ENCODE results near the gene HRG. TPM values are rescaled to one million over a fixed set of nuclear protein-coding genes. Genes with fewer than 3 reads are reported as not detected.

Gene HRG
- polyA plus RNA-seq, 6 donors from 2014 or later = not detected

DNA sequence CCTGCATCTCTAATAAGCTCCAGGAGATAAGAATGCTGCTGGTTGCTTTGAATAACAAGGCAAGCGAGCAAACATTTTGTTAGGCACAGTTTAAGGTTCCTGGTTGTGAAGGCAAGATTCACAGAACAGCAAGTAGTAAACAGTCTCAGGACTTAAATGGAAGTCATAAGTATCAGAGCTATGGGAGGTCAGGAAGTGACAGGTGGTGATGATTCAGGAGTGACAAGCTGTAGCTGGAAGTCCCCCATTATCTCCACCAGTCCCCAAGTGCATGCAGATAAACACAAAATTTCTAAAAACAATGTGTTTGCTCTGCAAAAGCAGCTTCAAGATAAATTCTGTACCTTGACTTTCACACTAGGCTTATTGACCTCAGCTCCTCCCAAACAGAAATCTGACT lies 22.3 kb upstream of the HRG start:
- H3K36me3 Mint-ChIP-seq = no peaks in the 10 kb centered on the region
- peaks cover 0 to 4% (median 0%) of the 10 kb centered on the region in 3 donors for H3K4me1 Mint-ChIP-seq
- DNase-seq = no peak

DNA sequence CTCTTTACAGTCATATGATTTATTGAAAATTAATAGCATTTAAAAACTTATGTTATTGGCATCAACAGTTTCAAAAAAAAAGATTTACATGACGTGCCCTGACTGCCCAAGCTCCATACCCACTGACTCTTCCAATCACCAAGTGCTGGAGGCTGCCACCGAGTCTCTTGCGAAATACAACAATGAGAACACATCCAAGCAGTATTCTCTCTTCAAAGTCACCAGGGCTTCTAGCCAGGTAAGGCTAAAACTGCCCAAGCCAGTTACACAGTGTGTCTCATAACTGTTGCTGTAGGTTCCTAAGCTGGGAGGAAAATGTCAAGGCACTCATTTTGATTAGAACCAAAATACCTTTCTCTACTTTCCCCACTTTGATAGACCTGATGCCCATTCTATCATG lies 21.1 kb upstream of the HRG start:
- peaks cover 0 to 2% (median 0%) of the 10 kb centered on the region in 7 donors for H3K9me3 Mint-ChIP-seq
- H3K4me3 Mint-ChIP-seq = no peak overlapping the region
- ATAC-seq (ENCODE audit: low read depth in 2 of 2) = no peak
- H3K27me3 Mint-ChIP-seq = peaks cover 10 to 11% (median 11%) of the 10 kb centered on the region in 3 donors
- peaks cover 0 to 4% (median 0%) of the 10 kb centered on the region in 3 donors for H3K4me1 Mint-ChIP-seq
- DNase-seq = no peak
- no peak overlapping the region for H3K27ac Mint-ChIP-seq
- no peaks in the 10 kb centered on the region for H3K36me3 Mint-ChIP-seq

More for the DNA sequence above, 22.3 kb upstream of the HRG start:
- Mint-ChIP-seq H3K4me3 (no peak overlapping the region), H3K9me3 (peaks cover 0 to 7% (median 1%) of the 10 kb centered on the region in 7 donors), H3K27me3 (peaks cover 10 to 16% (median 14%) of the 10 kb centered on the region in 3 donors), H3K27ac (no peak overlapping the region)
- peak in 1 of 2 donors; percentile 32 for ATAC-seq (ENCODE audit: low read depth in 2 of 2)

DNA sequence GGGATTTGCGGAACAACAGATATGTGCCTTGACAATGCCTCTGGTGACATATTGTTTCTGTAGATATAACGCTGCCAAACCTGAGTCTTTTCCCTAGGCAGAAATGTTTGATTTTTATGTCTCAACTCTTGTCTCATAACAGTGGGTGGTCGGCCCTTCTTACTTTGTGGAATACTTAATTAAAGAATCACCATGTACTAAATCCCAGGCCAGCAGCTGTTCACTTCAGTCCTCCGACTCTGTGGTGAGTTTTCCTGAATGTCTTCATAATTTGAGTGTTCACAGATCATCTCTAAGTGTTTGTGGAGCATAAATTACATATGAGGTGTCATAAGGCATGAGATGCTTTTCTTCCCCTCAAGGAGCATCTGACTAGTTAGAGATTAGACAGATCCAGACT lies 19.7 kb upstream of the HRG start:
- H3K4me1 Mint-ChIP-seq = peaks cover 0 to 6% (median 0%) of the 10 kb centered on the region in 3 donors
- no peak for ATAC-seq (ENCODE audit: low read depth in 2 of 2)
- peaks cover under 1 to 11% (median 7%) of the 10 kb centered on the region in 3 donors for H3K27me3 Mint-ChIP-seq
- peak overlapping the region in 1 of 6 donors; percentile 34 for H3K27ac Mint-ChIP-seq
- no peak overlapping the region for H3K4me3 Mint-ChIP-seq
- no peak for DNase-seq
- no peaks in the 10 kb centered on the region for H3K36me3 Mint-ChIP-seq
- no peaks in the 10 kb centered on the region for H3K9me3 Mint-ChIP-seq

DNA sequence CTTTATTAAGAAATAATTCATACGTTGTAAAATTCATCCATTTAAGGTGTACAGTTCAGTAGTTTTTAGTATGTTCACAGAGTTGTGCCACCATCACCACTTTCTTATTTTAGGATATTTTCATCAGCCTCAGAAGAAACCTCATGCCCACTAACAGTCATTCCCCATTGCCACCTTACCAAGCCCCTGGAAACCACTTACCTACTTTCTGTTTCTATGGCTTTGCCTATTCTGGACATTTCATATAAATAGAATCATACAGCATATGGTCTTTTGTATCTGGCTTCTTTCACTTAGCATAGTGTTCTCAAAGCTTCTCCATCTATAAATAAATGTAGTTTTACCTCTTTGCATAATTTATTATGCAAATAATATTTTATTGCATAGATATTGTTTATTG lies 19.0 kb upstream of the HRG start:
- Mint-ChIP-seq H3K4me3 (no peak overlapping the region), H3K36me3 (no peaks in the 10 kb centered on the region), H3K27ac (no peak overlapping the region), H3K4me1 (peaks cover 0 to 13% (median 0%) of the 10 kb centered on the region in 3 donors), H3K27me3 (peaks cover 0 to 11% (median 7%) of the 10 kb centered on the region in 3 donors), H3K9me3 (no peaks in the 10 kb centered on the region)
- ATAC-seq (ENCODE audit: low read depth in 2 of 2) (no peak), DNase-seq (no peak)

DNA sequence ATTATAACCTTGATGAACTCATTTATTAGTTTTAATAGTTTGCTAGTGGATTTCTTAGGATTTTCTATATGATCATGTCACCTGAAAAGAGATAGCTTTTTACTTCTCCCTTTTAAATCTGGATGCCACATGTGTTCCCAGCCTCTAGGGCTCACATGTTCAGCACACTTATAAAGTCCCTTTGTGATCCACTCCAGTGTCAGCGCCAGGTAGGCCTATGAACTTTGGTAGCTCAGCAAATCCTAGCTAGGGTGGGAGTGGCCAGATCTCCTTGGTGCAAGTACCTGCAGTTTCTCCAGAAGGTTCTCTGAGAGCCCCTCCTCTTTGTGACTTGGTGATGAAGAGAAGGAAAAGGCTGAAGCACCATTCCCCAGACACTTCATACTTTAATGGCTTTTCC lies 17.0 kb upstream of the HRG start:
- ATAC-seq (ENCODE audit: low read depth in 2 of 2) (no peak), DNase-seq (no peak)
- Mint-ChIP-seq H3K27ac (no peak overlapping the region), H3K4me1 (peaks cover 14 to 29% (median 16%) of the 10 kb centered on the region in 3 donors), H3K9me3 (no peaks in the 10 kb centered on the region), H3K4me3 (no peak overlapping the region), H3K36me3 (no peaks in the 10 kb centered on the region), H3K27me3 (peaks cover 0 to 11% (median 4%) of the 10 kb centered on the region in 3 donors)

DNA sequence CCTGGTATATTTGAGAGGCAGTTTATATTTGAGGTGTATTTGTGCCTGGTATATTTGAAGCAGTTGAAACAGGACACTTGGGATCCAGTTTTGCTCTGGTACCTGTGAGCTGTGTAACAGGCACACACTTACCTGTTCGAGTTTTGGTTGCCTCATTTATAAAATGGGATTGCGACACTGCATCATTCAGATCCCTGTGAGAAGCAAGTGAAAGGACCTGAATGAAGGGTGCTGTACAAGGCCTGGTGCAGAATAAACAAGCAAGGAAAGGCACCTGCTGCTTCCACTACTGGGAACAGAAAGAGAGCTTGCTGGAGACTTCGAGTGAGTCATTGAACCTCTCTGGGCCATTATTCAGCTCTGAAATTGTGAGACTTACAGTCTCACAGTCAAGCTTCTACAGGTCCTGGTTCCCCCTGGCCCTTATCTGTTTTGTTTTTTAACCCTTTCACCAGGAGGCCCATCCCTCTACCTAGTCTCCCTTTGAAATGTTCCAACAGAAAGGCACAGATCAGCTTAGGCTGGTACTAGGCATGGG lies 14.1 kb upstream of the HRG start:
- ATAC-seq (ENCODE audit: low read depth in 2 of 2) = no peak
- DNase-seq = no peak
- Mint-ChIP-seq H3K9me3 (peaks cover 0 to 2% (median 0%) of the 10 kb centered on the region in 7 donors), H3K4me1 (peaks cover 14 to 32% (median 18%) of the 10 kb centered on the region in 3 donors), H3K4me3 (no peak overlapping the region), H3K36me3 (no peaks in the 10 kb centered on the region), H3K27me3 (no peaks in the 10 kb centered on the region), H3K27ac (no peak overlapping the region)

DNA sequence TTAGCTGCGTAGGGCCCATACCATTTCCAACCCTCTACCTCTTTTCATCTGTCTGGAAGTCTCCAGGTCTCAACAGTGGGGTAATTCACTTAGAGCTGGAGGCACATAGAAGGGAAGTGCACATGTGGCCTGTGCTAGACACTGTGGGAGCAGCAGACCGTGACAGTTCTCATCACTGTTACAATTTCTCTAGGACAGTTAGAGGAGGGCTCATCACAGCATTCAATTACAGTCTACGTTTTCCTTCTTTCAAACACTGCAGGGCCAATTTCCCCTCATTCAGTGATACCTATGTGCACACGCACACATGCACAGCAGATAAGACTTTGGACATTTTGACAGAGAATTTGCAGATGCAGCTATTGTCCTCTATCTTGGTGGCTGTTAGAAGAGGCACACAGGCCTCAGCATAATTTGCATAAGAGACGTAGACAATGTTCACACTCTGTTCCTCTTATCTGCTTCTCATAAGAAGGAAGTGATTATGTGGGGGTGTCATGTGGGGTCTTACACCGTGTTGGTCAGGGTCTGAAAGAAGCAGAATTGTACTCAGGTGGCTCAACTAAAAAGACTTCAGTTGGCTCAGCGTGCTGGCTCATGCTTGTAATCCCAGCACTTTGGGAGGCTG lies 12.6 kb upstream of the HRG start:
- Mint-ChIP-seq H3K27ac (peak overlapping the region; percentile 81 to 97 (median 90)), H3K4me1 (peaks cover 14 to 32% (median 18%) of the 10 kb centered on the region in 3 donors), H3K36me3 (no peaks in the 10 kb centered on the region), H3K4me3 (peak overlapping the region in 7 of 8 donors; percentile 16 to 77 (median 57)), H3K9me3 (peaks cover 0 to 2% (median 0%) of the 10 kb centered on the region in 7 donors), H3K27me3 (peaks cover 0 to 5% (median 3%) of the 10 kb centered on the region in 3 donors)
- DNase-seq (peak; percentile 77), ATAC-seq (ENCODE audit: low read depth in 2 of 2) (peak; percentile 94)

DNA sequence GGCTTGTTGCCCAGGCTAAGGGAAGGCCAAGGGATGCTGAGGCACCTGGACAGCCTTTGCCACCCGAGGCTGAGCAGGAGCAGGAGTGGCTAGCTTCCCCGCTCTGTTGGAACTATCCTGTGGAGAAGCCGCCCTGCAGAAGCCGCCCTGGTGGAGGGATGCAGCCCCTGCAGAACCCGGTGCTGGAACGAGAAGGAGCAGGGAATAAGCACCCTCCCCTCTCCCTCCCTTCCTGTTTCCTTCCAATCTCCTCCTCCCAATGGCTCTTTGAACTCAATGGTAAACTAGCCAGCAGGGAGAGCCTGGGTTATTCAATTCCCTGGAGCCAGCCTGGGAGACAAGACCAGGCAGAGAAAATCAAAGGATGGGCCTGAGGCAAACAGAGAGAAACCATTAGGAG lies 11.8 kb upstream of the HRG start:
- DNase-seq (no peak), ATAC-seq (ENCODE audit: low read depth in 2 of 2) (no peak)
- Mint-ChIP-seq H3K9me3 (peaks cover 0 to 2% (median 0%) of the 10 kb centered on the region in 7 donors), H3K4me1 (peaks cover 14 to 32% (median 18%) of the 10 kb centered on the region in 3 donors), H3K4me3 (peak overlapping the region in 3 of 8 donors; percentile 11 to 77 (median 15)), H3K27ac (peak overlapping the region in 2 of 6 donors; percentile 88 to 93), H3K36me3 (no peaks in the 10 kb centered on the region), H3K27me3 (peaks cover 0 to 13% (median 11%) of the 10 kb centered on the region in 3 donors)

DNA sequence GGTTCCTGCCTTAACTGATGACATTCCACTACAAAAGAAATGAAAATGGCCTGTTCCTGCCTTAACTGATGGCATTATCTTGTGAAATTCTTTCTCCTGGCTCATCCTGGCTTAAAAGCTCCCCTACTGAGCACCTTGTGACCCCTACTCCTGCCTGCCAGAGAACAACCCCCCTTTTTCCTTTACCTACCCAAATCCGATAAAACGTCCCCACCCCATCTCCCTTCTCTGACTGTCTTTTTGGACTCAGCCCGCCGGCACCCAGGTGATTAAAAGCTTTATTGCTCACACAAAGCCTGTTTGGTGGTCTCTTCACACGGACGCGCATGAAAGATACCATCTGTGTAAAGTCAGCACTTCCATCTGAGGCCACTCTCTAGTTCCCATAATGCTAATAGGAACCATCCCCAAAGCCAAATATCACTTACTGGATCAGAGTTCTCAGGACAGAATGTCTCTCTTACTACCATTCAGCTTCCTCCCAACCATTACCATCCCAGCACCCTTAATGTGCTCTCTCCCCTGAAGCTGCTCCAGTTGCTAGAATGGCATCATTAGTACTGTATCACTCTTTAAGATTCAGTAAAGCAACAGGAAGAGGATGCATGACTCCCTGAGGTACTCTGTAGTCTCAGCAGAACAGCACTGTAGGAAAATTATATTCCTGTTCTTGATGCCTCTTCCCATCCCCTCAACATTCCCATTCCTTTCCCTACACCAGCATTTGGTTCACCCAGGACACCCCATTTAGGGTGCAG lies 2.3 kb upstream of the HRG start:
- no peaks in the 10 kb centered on the region for H3K36me3 Mint-ChIP-seq
- H3K4me3 Mint-ChIP-seq = no peak overlapping the region
- no peak for ATAC-seq (ENCODE audit: low read depth in 2 of 2)
- no peak for DNase-seq
- no peak overlapping the region for H3K27ac Mint-ChIP-seq
- no peaks in the 10 kb centered on the region for H3K9me3 Mint-ChIP-seq
- peaks cover 19 to 52% (median 48%) of the 10 kb centered on the region in 3 donors for H3K27me3 Mint-ChIP-seq
- H3K4me1 Mint-ChIP-seq = no peaks in the 10 kb centered on the region

DNA sequence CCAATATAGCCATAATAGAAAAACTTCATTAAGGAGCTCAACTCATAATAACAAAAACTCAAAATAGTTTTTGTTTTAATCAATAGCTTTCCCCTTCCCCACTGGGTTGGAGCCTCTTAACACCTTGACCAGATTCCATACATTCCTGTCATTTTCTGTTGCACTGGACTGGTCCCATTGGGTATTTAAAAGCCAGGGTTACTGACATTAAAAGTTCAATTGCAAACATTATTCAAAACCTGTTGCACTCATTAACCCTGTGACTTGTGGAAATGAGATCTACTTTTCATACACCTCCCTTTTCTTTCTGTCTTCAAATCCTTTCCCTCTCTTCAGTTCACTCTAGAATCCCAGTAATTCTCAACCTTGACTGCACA lies 1.7 kb upstream of the HRG start:
- Mint-ChIP-seq H3K36me3 (no peaks in the 10 kb centered on the region), H3K27ac (peak overlapping the region in 1 of 6 donors; percentile 27), H3K4me1 (no peaks in the 10 kb centered on the region), H3K9me3 (no peaks in the 10 kb centered on the region), H3K27me3 (peaks cover 19 to 48% (median 42%) of the 10 kb centered on the region in 3 donors), H3K4me3 (no peak overlapping the region)
- DNase-seq (no peak), ATAC-seq (ENCODE audit: low read depth in 2 of 2) (no peak)

DNA sequence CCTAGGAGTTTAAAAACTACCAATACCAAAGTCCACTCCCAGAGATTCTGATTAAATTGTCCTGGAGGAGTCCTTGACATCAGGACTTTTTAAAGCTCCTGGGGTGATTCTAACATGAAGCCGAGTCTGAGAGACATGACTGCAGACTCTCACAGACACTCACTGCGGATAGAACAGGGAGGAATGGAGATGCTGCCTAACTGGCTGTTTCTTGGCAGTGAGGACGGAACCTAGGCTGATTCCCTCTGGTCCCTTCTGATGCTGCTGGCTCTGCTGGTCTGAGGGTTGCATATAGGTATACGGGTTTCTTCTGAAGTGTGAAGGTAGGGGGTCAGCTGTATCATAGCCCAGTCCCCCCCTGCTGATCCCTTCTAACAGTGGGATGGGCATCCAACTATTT lies 1.3 kb upstream of the HRG start:
- no peak for ATAC-seq (ENCODE audit: low read depth in 2 of 2)
- H3K4me1 Mint-ChIP-seq = no peaks in the 10 kb centered on the region
- H3K27ac Mint-ChIP-seq = peak overlapping the region in 1 of 6 donors; percentile 27
- H3K27me3 Mint-ChIP-seq = peaks cover 19 to 44% (median 38%) of the 10 kb centered on the region in 3 donors
- no peak for DNase-seq
- no peaks in the 10 kb centered on the region for H3K9me3 Mint-ChIP-seq
- no peaks in the 10 kb centered on the region for H3K36me3 Mint-ChIP-seq
- no peak overlapping the region for H3K4me3 Mint-ChIP-seq

DNA sequence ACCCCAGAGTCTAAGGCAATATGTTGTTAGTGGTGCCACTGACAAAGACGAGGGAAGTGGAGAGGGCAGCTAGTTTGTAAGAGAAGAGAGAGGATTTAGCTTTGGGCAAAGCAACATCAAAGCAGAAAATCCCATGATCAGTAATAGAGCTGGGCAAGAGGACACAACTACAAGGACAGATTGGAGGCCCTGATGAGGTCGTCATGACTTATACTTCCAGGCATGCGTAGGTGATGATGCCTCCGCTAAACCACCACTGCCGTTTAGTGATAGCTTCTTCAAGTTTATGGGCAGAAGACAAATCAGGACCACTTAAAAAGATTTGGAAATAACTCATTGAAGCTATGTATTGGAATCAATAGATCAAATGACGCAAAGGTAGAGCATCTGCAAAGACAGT lies 2.6 kb downstream of the HRG start:
- DNase-seq (no peak), ATAC-seq (ENCODE audit: low read depth in 2 of 2) (no peak)
- peaks cover 26 to 47% (median 40%) of the 10 kb centered on the region in 3 donors for H3K27me3 Mint-ChIP-seq
- H3K27ac Mint-ChIP-seq = no peak overlapping the region
- H3K36me3 Mint-ChIP-seq = no peaks in the 10 kb centered on the region
- H3K9me3 Mint-ChIP-seq = peaks cover 0 to 2% (median 0%) of the 10 kb centered on the region in 7 donors
- no peaks in the 10 kb centered on the region for H3K4me1 Mint-ChIP-seq
- no peak overlapping the region for H3K4me3 Mint-ChIP-seq

DNA sequence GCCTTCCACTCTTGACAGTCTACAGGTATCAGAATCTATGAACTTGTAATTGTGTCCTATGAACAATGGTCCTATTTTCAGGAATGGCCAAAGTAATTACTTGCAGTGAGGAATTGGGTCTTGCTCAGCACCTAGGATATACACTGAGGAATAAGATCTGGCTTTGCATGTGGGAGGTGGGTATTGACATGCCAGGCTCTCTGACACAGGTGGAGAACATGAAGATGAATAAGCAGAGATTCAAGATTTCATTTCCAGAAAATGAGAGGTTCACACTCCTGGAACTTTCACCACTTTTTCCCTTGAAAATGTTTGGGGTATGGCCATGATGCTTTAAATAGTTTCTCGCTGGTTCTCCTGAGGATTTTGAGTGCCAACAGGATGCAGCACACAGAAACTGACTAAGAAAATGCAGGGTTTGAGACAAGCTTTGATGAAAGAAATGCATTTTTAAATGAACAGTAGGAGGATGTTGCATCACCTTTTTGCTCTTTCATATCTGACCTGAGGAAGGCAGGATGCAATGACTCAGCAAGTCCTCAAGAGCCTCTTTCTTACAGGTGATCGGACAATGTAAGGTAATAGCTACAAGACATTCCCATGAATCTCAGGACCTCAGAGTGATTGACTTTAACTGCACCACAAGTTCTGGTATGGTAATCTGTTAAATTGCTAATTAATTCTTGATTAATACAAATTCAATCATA lies 3.7 kb downstream of the HRG start:
- ATAC-seq (ENCODE audit: low read depth in 2 of 2) (no peak), DNase-seq (no peak)
- peaks cover 0 to 2% (median 0%) of the 10 kb centered on the region in 7 donors for H3K9me3 Mint-ChIP-seq
- H3K27ac Mint-ChIP-seq = no peak overlapping the region
- H3K4me3 Mint-ChIP-seq = no peak overlapping the region
- no peaks in the 10 kb centered on the region for H3K4me1 Mint-ChIP-seq
- peaks cover 34 to 42% (median 36%) of the 10 kb centered on the region in 3 donors for H3K27me3 Mint-ChIP-seq
- no peaks in the 10 kb centered on the region for H3K36me3 Mint-ChIP-seq

Data from naive B cell (primary cell).